ENCODE data around the gene TRMT61A. TPM values are rescaled to one million over a fixed set of nuclear protein-coding genes. Genes with fewer than 3 reads are reported as not detected.

The TRMT61A gene
- total and polyA plus RNA-seq, 2 of the 13 experiments (the other 11 are each of a cell fraction or from before 2014, with no cell fraction given): 6.5 to 13.6 TPM

DNA sequence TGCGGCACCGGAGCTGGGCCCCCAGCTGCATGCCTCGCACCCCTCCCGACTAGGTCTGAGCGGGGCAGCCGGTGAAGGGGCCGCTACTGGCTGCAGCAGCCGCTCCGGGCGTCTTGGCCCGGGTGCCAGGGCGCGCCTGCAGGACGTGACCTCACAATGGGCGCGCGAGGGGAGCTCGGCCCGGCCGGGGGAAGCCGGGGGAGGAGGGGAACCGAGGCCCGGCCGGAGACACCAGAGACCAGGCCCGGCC lies 33.1 kb downstream of the TRMT61A start (continued):
- TF ChIP-seq, protein P1, sequence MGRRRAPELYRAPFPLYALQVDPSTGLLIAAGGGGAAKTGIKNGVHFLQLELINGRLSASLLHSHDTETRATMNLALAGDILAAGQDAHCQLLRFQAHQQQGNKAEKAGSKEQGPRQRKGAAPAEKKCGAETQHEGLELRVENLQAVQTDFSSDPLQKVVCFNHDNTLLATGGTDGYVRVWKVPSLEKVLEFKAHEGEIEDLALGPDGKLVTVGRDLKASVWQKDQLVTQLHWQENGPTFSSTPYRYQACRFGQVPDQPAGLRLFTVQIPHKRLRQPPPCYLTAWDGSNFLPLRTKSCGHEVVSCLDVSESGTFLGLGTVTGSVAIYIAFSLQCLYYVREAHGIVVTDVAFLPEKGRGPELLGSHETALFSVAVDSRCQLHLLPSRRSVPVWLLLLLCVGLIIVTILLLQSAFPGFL (CRISPR knock-in tag; IDR thresholded peaks at IDR 0.05): no peak
- TF ChIP-seq GTF2F1 (IDR thresholded peaks at IDR 0.05; ENCODE audit: low read length) (no peak), JUNB (CRISPR knock-in tag; IDR thresholded peaks at IDR 0.05; ENCODE audit: borderline replicate concordance) (no peak), ZNF10 (CRISPR knock-in tag; IDR thresholded peaks at IDR 0.05; ENCODE audit: borderline replicate concordance, low read depth) (no peak), HNF4G (IDR thresholded peaks at IDR 0.05; ENCODE audit: borderline replicate concordance, low read depth, low read length) (no peak), HNF4G (CRISPR knock-in tag; IDR thresholded peaks at IDR 0.05; ENCODE audit: borderline replicate concordance, low read depth) (no peak), ZKSCAN1 (IDR thresholded peaks at IDR 0.05; ENCODE audit: low read length) (no peak), CEBPG (CRISPR knock-in tag; IDR thresholded peaks at IDR 0.05) (no peak), TBX2 (CRISPR knock-in tag; IDR thresholded peaks at IDR 0.05; ENCODE audit: borderline replicate concordance) (peak; percentile 31; the same call in 1 of the 2 replicates), PITX1 (CRISPR knock-in tag; IDR thresholded peaks at IDR 0.05) (no peak), SOX6 (IDR thresholded peaks at IDR 0.05) (no peak), SOX6 (CRISPR knock-in tag; IDR thresholded peaks at IDR 0.05) (no peak), ZNF225 (CRISPR knock-in tag; IDR thresholded peaks at IDR 0.05) (no peak), ZBTB21 (CRISPR knock-in tag; IDR thresholded peaks at IDR 0.05) (no peak), SUZ12 (IDR thresholded peaks at IDR 0.05; ENCODE audit: low read depth, low read length) (no peak), ZKSCAN8 (CRISPR knock-in tag; IDR thresholded peaks at IDR 0.05; ENCODE audit: borderline replicate concordance) (no peak), NFE2L1 (CRISPR knock-in tag; IDR thresholded peaks at IDR 0.05; ENCODE audit: borderline replicate concordance) (0 out of 2 replicates have a peak, but pooled peaks have one; percentile 47)
- TF ChIP-seq, protein P2, sequence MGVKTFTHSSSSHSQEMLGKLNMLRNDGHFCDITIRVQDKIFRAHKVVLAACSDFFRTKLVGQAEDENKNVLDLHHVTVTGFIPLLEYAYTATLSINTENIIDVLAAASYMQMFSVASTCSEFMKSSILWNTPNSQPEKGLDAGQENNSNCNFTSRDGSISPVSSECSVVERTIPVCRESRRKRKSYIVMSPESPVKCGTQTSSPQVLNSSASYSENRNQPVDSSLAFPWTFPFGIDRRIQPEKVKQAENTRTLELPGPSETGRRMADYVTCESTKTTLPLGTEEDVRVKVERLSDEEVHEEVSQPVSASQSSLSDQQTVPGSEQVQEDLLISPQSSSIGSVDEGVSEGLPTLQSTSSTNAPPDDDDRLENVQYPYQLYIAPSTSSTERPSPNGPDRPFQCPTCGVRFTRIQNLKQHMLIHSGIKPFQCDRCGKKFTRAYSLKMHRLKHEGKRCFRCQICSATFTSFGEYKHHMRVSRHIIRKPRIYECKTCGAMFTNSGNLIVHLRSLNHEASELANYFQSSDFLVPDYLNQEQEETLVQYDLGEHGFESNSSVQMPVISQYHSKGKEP (CRISPR knock-in tag; IDR thresholded peaks at IDR 0.05): no peak
- TF ChIP-seq, protein P3, sequence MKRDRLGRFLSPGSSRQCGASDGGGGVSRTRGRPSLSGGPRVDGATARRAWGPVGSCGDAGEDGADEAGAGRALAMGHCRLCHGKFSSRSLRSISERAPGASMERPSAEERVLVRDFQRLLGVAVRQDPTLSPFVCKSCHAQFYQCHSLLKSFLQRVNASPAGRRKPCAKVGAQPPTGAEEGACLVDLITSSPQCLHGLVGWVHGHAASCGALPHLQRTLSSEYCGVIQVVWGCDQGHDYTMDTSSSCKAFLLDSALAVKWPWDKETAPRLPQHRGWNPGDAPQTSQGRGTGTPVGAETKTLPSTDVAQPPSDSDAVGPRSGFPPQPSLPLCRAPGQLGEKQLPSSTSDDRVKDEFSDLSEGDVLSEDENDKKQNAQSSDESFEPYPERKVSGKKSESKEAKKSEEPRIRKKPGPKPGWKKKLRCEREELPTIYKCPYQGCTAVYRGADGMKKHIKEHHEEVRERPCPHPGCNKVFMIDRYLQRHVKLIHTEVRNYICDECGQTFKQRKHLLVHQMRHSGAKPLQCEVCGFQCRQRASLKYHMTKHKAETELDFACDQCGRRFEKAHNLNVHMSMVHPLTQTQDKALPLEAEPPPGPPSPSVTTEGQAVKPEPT (CRISPR knock-in tag; IDR thresholded peaks at IDR 0.05; ENCODE audit: low read depth): no peak
- TF ChIP-seq, protein P4, sequence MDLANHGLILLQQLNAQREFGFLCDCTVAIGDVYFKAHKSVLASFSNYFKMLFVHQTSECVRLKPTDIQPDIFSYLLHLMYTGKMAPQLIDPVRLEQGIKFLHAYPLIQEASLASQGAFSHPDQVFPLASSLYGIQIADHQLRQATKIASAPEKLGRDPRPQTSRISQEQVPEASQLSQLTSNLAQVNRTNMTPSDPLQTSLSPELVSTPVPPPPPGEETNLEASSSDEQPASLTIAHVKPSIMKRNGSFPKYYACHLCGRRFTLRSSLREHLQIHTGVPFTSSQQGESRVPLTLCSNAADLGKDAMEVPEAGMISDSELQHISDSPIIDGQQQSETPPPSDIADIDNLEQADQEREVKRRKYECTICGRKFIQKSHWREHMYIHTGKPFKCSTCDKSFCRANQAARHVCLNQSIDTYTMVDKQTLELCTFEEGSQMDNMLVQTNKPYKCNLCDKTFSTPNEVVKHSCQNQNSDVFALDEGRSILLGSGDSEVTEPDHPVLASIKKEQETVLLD (CRISPR knock-in tag; IDR thresholded peaks at IDR 0.05; ENCODE audit: low read depth): no peak
- TF ChIP-seq, protein P5, sequence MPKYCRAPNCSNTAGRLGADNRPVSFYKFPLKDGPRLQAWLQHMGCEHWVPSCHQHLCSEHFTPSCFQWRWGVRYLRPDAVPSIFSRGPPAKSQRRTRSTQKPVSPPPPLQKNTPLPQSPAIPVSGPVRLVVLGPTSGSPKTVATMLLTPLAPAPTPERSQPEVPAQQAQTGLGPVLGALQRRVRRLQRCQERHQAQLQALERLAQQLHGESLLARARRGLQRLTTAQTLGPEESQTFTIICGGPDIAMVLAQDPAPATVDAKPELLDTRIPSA (CRISPR knock-in tag; IDR thresholded peaks at IDR 0.05; ENCODE audit: borderline replicate concordance): no peak; the same call in 1 of the 2 replicates
- TF ChIP-seq, protein P6, sequence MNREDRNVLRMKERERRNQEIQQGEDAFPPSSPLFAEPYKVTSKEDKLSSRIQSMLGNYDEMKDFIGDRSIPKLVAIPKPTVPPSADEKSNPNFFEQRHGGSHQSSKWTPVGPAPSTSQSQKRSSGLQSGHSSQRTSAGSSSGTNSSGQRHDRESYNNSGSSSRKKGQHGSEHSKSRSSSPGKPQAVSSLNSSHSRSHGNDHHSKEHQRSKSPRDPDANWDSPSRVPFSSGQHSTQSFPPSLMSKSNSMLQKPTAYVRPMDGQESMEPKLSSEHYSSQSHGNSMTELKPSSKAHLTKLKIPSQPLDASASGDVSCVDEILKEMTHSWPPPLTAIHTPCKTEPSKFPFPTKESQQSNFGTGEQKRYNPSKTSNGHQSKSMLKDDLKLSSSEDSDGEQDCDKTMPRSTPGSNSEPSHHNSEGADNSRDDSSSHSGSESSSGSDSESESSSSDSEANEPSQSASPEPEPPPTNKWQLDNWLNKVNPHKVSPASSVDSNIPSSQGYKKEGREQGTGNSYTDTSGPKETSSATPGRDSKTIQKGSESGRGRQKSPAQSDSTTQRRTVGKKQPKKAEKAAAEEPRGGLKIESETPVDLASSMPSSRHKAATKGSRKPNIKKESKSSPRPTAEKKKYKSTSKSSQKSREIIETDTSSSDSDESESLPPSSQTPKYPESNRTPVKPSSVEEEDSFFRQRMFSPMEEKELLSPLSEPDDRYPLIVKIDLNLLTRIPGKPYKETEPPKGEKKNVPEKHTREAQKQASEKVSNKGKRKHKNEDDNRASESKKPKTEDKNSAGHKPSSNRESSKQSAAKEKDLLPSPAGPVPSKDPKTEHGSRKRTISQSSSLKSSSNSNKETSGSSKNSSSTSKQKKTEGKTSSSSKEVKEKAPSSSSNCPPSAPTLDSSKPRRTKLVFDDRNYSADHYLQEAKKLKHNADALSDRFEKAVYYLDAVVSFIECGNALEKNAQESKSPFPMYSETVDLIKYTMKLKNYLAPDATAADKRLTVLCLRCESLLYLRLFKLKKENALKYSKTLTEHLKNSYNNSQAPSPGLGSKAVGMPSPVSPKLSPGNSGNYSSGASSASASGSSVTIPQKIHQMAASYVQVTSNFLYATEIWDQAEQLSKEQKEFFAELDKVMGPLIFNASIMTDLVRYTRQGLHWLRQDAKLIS (CRISPR knock-in tag; IDR thresholded peaks at IDR 0.05): no peak
